Measurements from ENCODE around the gene PRAMEF4. TPM values are rescaled to one million over a fixed set of nuclear protein-coding genes. Genes with fewer than 3 reads are reported as not detected.
"Not testable (repeated sequence)": the region's sequence is repeated elsewhere in the genome, so short reads cannot be mapped to it uniquely, and the experiment has no call there.

PRAMEF4 gene
- not detected for total RNA-seq

DNA sequence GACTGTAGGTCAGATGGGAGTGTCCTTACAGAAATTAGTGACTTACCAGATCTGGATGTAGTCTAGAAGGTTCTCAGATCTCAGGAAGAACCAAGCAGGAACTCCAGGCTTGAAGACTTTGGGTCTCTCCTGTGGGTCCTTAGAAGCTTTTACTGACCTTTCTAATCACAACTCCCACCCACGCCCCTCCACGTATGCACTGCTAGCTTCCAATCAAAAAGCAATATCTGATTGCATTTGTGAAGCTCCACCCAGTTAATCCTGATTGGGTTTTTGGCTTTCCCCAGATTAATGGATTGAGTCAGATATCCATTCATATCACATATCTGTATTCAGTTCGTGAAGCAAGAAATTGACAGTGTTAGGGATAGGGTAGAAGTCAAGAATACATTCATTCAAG lies at the start of gene PRAMEF4:
Gene PRAMEF4 (minus strand): TSS at position 101 of the 400 bp plus-strand sequence. CDS start 2,807 bp downstream, outside the sequence.
- H3K27ac ChIP-seq; DNase-seq (ENCODE audit: low spot score); H3K4me1 ChIP-seq (ENCODE audit: control insufficient read depth in 1 of 2, low read depth in 2 of 2); ATAC-seq (ENCODE audit: insufficient number of reproducible peaks, low FRiP score, low read depth); H3K27me3 ChIP-seq (replicated peaks; ENCODE audit: insufficient read depth); H3K36me3 ChIP-seq; H3K9me3 ChIP-seq; H3K4me3 ChIP-seq: not testable (repeated sequence)

- H3K9me3 ChIP-seq; H3K4me1 ChIP-seq (ENCODE audit: control insufficient read depth in 1 of 2, low read depth in 2 of 2); H3K27ac ChIP-seq; ATAC-seq (ENCODE audit: insufficient number of reproducible peaks, low FRiP score, low read depth); H3K4me3 ChIP-seq; H3K36me3 ChIP-seq; H3K27me3 ChIP-seq (replicated peaks; ENCODE audit: insufficient read depth); DNase-seq (ENCODE audit: low spot score): not testable (repeated sequence)
Observed at GRCh38 chr1:12924368-12924767, 38.4 kb upstream of the PRAMEF4 start.

- H3K27me3 ChIP-seq (replicated peaks; ENCODE audit: insufficient read depth); H3K4me1 ChIP-seq (ENCODE audit: control insufficient read depth in 1 of 2, low read depth in 2 of 2); ATAC-seq (ENCODE audit: insufficient number of reproducible peaks, low FRiP score, low read depth); H3K9me3 ChIP-seq; H3K4me3 ChIP-seq; H3K36me3 ChIP-seq; DNase-seq (ENCODE audit: low spot score); H3K27ac ChIP-seq: not testable (repeated sequence)
Observed at GRCh38 chr1:12921749-12922148, 35.7 kb upstream of the PRAMEF4 start.

DNA sequence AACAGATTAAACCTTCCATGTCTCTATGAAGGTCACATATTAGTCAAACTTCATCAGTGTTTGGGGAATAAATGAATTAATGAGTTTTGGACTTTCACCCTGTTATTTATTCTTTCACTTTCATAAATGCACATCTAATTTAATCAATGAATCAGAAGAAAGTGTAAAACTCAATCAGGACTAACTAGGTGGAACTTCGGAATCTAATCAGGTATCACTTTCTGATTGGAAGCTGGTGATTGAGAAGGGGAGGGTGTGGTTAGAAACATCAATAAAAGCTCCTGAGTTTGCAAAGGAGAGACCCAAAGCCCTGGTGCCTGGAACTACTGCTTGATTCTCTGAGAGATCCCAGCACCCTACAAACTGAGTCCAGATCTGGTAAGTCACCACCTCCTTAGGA lies 30.3 kb upstream of the PRAMEF4 start, which contains the start of gene PRAMEF7:
Gene PRAMEF7 (plus strand): TSS at position 301 of the 400 bp plus-strand sequence. CDS start 1,083 bp downstream, outside the sequence.
- H3K4me3 ChIP-seq; ATAC-seq (ENCODE audit: insufficient number of reproducible peaks, low FRiP score, low read depth); H3K27ac ChIP-seq; H3K27me3 ChIP-seq (replicated peaks; ENCODE audit: insufficient read depth); H3K9me3 ChIP-seq; H3K36me3 ChIP-seq; DNase-seq (ENCODE audit: low spot score); H3K4me1 ChIP-seq (ENCODE audit: control insufficient read depth in 1 of 2, low read depth in 2 of 2): not testable (repeated sequence)

GRCh38 chr1:12903793-12904572 lies 18.0 kb upstream of the PRAMEF4 start:
- H3K4me3 ChIP-seq; DNase-seq (ENCODE audit: low spot score); ATAC-seq (ENCODE audit: insufficient number of reproducible peaks, low FRiP score, low read depth): not testable (repeated sequence)

DNA sequence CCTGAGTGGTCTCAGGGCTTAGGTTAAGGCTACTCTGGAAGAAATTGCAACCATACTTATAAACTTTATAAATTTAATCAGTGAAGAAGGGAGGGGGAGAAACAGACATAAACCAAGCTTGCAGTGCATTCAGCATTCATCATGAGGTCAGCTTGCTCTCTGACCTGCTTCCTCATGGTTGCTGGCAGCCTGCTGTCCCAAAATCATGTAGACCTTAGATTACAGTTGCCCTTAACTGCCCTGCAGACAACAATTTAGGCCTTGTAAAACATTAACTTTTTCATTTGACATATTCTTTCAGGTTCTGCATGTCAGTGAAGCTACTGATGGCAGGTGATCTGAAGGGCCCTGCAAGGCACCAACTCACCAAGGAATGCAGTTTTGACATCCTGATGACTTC lies 13.2 kb upstream of the PRAMEF4 start:
- not testable (repeated sequence) for H3K4me3 ChIP-seq; DNase-seq (ENCODE audit: low spot score); ATAC-seq (ENCODE audit: insufficient number of reproducible peaks, low FRiP score, low read depth); H3K27me3 ChIP-seq (replicated peaks; ENCODE audit: insufficient read depth); H3K9me3 ChIP-seq; H3K4me1 ChIP-seq (ENCODE audit: control insufficient read depth in 1 of 2, low read depth in 2 of 2); H3K36me3 ChIP-seq; H3K27ac ChIP-seq

More at GRCh38 chr1:12903793-12904572, 18.0 kb upstream of the PRAMEF4 start:
- H3K9me3 ChIP-seq; H3K27ac ChIP-seq; H3K4me1 ChIP-seq (ENCODE audit: control insufficient read depth in 1 of 2, low read depth in 2 of 2); H3K36me3 ChIP-seq; H3K27me3 ChIP-seq (replicated peaks; ENCODE audit: insufficient read depth): not testable (repeated sequence)

- H3K36me3 ChIP-seq; H3K27ac ChIP-seq; H3K27me3 ChIP-seq (replicated peaks; ENCODE audit: insufficient read depth); H3K4me1 ChIP-seq (ENCODE audit: control insufficient read depth in 1 of 2, low read depth in 2 of 2); DNase-seq (ENCODE audit: low spot score); H3K9me3 ChIP-seq; ATAC-seq (ENCODE audit: insufficient number of reproducible peaks, low FRiP score, low read depth); H3K4me3 ChIP-seq: not testable (repeated sequence)
Observed at GRCh38 chr1:12898170-12898569, 12.2 kb upstream of the PRAMEF4 start, which contains the start of gene PRAMEF10. TSS of gene PRAMEF10 (minus strand) at chr1:12898270. CDS start at chr1:12895847, 2,423 bp downstream.

DNA sequence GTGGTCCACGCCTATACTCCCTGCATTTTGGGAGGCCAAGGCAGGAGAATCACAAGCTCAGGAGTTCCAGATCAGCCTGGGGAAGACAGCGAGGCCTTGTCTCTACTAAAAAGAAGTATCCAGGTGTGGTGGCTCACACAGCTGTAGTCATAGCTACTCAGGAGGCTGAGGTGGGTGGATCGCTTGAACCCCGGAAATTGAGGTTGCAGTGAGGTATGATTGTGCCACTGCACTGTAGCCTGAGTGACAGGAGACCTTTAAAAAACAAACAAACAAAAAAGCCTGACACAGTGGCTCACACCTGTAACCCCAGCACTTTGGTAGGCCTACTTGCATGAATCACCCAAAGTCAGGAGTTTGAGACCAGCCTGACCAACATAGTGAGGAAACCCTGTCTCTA lies 7.5 kb downstream of the PRAMEF4 start:
- ATAC-seq (ENCODE audit: insufficient number of reproducible peaks, low FRiP score, low read depth); H3K36me3 ChIP-seq; H3K4me3 ChIP-seq; H3K4me1 ChIP-seq (ENCODE audit: control insufficient read depth in 1 of 2, low read depth in 2 of 2); DNase-seq (ENCODE audit: low spot score); H3K27ac ChIP-seq; H3K9me3 ChIP-seq; H3K27me3 ChIP-seq (replicated peaks; ENCODE audit: insufficient read depth): not testable (repeated sequence)

DNA sequence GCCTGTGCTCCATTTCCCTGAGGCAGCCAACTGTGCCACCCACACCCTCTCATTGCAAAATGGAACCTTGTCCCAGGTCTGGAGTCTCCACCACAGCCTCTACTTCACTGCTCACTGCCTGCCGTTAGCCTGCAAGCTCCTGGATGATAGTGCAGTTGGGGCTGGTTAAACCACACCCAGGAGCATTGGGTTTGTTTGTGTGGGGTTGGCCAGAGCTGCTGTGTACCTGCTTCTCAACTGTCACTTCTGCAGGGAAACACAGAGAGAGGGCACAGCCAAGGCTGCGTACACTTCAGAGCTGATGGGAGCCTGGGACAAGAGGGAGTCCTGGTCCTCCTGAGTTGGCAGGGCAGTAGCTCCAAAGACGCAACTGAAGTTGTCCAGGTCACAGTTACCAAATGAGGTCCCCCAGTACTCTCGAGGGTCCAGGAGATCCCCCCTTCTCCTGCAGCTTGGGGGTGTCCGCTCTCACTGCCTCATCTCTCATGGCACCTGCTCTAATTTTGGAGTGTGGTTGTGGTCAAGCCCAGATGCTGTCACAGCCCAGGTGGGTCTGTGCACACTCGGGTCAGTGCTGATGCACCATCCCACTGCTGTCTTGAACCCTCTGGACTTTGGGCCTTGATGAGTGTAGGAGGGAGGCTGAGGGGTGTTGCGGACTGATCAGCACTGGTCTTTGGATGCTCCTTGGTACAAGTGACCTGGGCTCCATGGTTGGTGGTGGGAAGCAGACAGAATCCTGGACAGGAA lies 22.7 kb downstream of the PRAMEF4 start:
- H3K4me3 ChIP-seq; H3K27me3 ChIP-seq (replicated peaks; ENCODE audit: insufficient read depth); DNase-seq (ENCODE audit: low spot score); ATAC-seq (ENCODE audit: insufficient number of reproducible peaks, low FRiP score, low read depth); H3K27ac ChIP-seq; H3K36me3 ChIP-seq; H3K9me3 ChIP-seq; H3K4me1 ChIP-seq (ENCODE audit: control insufficient read depth in 1 of 2, low read depth in 2 of 2): not testable (repeated sequence)

DNA sequence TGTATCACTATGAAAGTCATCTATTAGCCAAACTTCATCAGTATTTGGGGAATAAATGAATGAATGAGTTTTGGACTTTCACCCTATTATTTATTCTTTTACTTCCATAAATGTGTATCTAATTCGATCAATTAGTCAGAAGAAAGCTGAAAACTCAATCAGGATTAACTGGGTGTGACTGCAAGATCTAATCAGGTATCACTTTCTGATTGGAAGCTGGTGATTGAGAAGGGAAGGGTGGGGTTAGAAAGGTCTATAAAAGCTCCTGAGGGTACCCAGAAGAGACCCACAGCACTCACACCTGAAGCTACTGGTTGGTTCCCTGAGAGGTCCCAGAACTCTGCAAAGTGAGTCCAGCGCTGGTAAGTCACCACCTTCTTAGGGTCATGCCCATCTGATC lies 29.2 kb downstream of the PRAMEF4 start, which contains the start of gene PRAMEF2:
Gene PRAMEF2 (plus strand): TSS at position 301 of the 400 bp plus-strand sequence. CDS start 1,924 bp downstream, outside the sequence.
- DNase-seq (ENCODE audit: low spot score); H3K4me3 ChIP-seq; ATAC-seq (ENCODE audit: insufficient number of reproducible peaks, low FRiP score, low read depth); H3K27me3 ChIP-seq (replicated peaks; ENCODE audit: insufficient read depth); H3K27ac ChIP-seq; H3K9me3 ChIP-seq; H3K36me3 ChIP-seq; H3K4me1 ChIP-seq (ENCODE audit: control insufficient read depth in 1 of 2, low read depth in 2 of 2): not testable (repeated sequence)

Data from thoracic aorta (tissue), 2 donors.